Measurements from ENCODE around the gene USP6NL.

Gene USP6NL

DNA sequence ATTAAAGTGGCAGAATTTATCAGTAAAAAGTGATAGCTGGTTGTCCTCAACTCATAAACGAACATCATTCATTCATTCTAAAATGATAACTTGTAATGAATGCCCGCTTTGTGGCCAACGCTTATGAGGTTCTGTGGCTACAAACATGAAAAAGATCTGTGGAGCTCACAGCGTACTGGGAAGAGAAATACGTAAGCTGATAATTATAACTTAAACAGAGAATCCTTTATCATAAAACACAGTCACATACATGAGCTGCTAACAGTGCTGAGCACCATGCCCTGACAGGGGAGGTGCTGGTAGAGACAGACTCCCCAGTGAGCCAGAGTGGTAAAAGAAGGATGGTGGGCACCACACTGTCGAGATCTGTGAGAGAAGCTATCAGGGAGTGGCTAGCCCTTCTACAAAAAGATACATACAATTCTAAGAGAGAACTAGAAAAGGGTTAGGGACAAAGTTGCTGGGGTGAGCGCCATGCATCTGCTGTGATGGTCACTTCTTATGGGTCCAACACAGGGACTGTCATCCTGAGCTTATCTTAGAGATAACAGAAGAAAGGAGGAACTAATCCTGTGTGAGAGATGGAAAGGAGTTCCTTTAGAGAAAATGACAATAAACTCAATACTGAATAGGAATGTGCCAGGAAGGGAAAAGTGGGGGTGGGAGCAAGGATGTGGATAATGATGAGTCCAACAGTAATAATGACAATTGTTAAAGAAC lies 106.7 kb downstream of the USP6NL start:
- Histone ChIP-seq H2BK15ac (ENCODE audit: low read length) (no peak overlapping the region), H3K14ac (ENCODE audit: low read length) (no peak overlapping the region)

DNA sequence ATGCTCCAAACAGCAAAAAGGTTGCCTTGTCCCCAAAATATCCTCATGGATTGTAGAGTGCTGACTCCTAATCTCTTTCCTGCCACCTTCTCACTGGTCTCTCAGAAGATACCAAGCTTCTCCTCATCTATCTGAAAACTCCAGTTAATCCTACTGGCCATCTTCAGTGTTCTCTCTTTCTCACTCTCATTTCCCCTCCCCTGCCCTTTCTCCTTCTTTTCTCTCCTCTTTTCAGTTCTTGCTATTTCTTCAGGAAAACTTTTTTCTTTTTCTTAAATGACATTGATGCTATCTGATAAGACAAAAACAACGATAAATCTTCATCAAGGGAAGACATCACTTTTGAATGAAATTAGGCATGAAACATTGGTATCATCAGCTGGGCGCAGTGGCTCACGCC lies 109.8 kb downstream of the USP6NL start:
- WGBS, 2 donors (ENCODE audit: extremely low coverage in 2 of 2, insufficient read length in 2 of 2, insufficient replicate concordance in 1 of 2): no CpG with 5 or more reads among the region's 3 CpGs
- Histone ChIP-seq H3K9me3 (replicated peaks in 1 of 2; ENCODE audit: control insufficient read depth in 2 of 2, insufficient read depth in 1 of 2, low read depth in 1 of 2, low read length in 2 of 2) (peaks cover 0 to 1% of the 10 kb centered on the region in 2 donors), H2BK120ac (ENCODE audit: low read depth, low read length) (no peak overlapping the region), H2BK12ac (ENCODE audit: low read length) (no peak overlapping the region), H3K23ac (ENCODE audit: low read depth, low read length, poor library complexity) (no peak overlapping the region), H3K4me3 (ENCODE audit: low read length in 2 of 2) (no peak overlapping the region), H3K18ac (ENCODE audit: low read length) (no peak overlapping the region), H3K36me3 (replicated peaks in 1 of 2; ENCODE audit: control insufficient read depth in 2 of 2, insufficient read depth in 2 of 2, low read length in 2 of 2) (peaks cover 8 to 59% of the 10 kb centered on the region in 2 donors), H4K91ac (ENCODE audit: low read depth, low read length, poor library complexity) (no peak overlapping the region), H3K4ac (ENCODE audit: low read length) (no peak overlapping the region), H2AK5ac (ENCODE audit: low read depth, low read length) (no peak overlapping the region), H2AFZ (ENCODE audit: low read length) (no peak overlapping the region), H3K27me3 (ENCODE audit: control insufficient read depth in 3 of 3, insufficient read depth in 3 of 3, low read depth in 1 of 3, low read length in 3 of 3) (no peaks in the 10 kb centered on the region), H3K27ac (replicated peaks; ENCODE audit: low read length) (no peak overlapping the region), H3K4me1 (ENCODE audit: control insufficient read depth in 2 of 2, insufficient read depth in 1 of 2, low read depth in 1 of 2, low read length in 2 of 2) (peaks cover 7 to 13% of the 10 kb centered on the region in 2 donors), H3K79me1 (ENCODE audit: low read depth, low read length) (no peaks in the 10 kb centered on the region), H3K9ac (ENCODE audit: low read depth, low read length, poor library complexity) (no peak overlapping the region), H2BK15ac (ENCODE audit: low read length) (no peak overlapping the region), H4K8ac (ENCODE audit: low read depth, low read length) (no peak overlapping the region), H2BK5ac (ENCODE audit: low read length) (no peak overlapping the region), H3K4me2 (ENCODE audit: insufficient read depth, low read length, poor library complexity, severe bottlenecking) (no peak overlapping the region), H3K14ac (ENCODE audit: low read length) (no peak overlapping the region)
- DNase-seq (ENCODE audit: low spot score): no peak

More for the DNA sequence above, 106.7 kb downstream of the USP6NL start:
- H2BK12ac ChIP-seq (ENCODE audit: low read length): no peak overlapping the region
- no peaks in the 10 kb centered on the region for H3K27me3 ChIP-seq (ENCODE audit: control insufficient read depth in 3 of 3, insufficient read depth in 3 of 3, low read depth in 1 of 3, low read length in 3 of 3)
- no peak overlapping the region for H4K8ac ChIP-seq (ENCODE audit: low read depth, low read length)
- peak overlapping the region; percentile 46 for H3K27ac ChIP-seq (replicated peaks; ENCODE audit: low read length)
- peaks cover 0 to 1% of the 10 kb centered on the region in 2 donors for H3K9me3 ChIP-seq (replicated peaks in 1 of 2; ENCODE audit: control insufficient read depth in 2 of 2, insufficient read depth in 1 of 2, low read depth in 1 of 2, low read length in 2 of 2)
- no peak overlapping the region for H3K9ac ChIP-seq (ENCODE audit: low read depth, low read length, poor library complexity)
- no peak overlapping the region for H2BK120ac ChIP-seq (ENCODE audit: low read depth, low read length)
- no peak overlapping the region for H3K18ac ChIP-seq (ENCODE audit: low read length)
- peaks cover 5 to 65% of the 10 kb centered on the region in 2 donors for H3K36me3 ChIP-seq (replicated peaks in 1 of 2; ENCODE audit: control insufficient read depth in 2 of 2, insufficient read depth in 2 of 2, low read length in 2 of 2)
- H3K4me2 ChIP-seq (ENCODE audit: insufficient read depth, low read length, poor library complexity, severe bottlenecking): no peak overlapping the region
- DNase-seq (ENCODE audit: low spot score): no peak
- H3K4ac ChIP-seq (ENCODE audit: low read length): no peak overlapping the region
- H3K79me1 ChIP-seq (ENCODE audit: low read depth, low read length): no peaks in the 10 kb centered on the region
- no peak overlapping the region for H3K23ac ChIP-seq (ENCODE audit: low read depth, low read length, poor library complexity)
- no peak overlapping the region for H2AFZ ChIP-seq (ENCODE audit: low read length)
- H3K4me1 ChIP-seq (ENCODE audit: control insufficient read depth in 2 of 2, insufficient read depth in 1 of 2, low read depth in 1 of 2, low read length in 2 of 2): peaks cover 9 to 13% of the 10 kb centered on the region in 2 donors
- no CpG with 5 or more reads among the region's 7 CpGs for WGBS, 2 donors (ENCODE audit: extremely low coverage in 2 of 2, insufficient read length in 2 of 2, insufficient replicate concordance in 1 of 2)
- no peak overlapping the region for H2BK5ac ChIP-seq (ENCODE audit: low read length)
- H2AK5ac ChIP-seq (ENCODE audit: low read depth, low read length): no peak overlapping the region
- H4K91ac ChIP-seq (ENCODE audit: low read depth, low read length, poor library complexity): no peak overlapping the region
- H3K4me3 ChIP-seq (ENCODE audit: low read length in 2 of 2): no peak overlapping the region

DNA sequence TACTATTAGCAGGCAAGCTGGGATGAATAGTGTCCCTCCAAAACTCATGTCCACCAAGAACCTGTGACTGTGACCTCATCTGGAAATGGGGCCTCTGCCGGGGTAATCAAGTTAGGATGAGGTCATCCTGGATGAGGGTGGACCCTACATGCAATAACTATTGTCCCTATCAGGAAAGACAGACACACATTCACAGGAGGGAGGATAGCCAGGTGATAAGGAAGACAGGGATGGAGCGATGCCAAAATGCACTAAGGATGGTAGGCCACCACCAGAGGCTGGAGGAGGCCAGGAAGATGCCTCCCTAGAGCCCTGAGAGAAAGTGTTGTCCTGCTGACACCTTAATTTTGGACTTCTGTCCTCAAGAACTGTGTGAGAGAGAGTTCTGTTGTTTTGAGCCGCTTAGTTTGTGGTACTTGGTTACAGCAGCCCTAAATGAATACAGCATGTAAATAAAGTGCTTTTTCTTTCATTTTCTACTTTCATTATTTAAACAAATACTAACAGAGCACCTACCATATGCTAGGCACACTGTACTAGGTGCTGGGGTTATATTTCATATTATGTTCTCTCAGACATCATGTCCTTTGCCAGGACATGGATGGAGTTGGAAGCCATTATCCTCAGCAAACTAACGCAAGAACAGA lies 111.9 kb downstream of the USP6NL start:
- Histone ChIP-seq H3K23ac (ENCODE audit: low read depth, low read length, poor library complexity) (no peak overlapping the region), H3K4ac (ENCODE audit: low read length) (no peak overlapping the region), H3K36me3 (replicated peaks in 1 of 2; ENCODE audit: control insufficient read depth in 2 of 2, insufficient read depth in 2 of 2, low read length in 2 of 2) (peaks cover 8 to 64% of the 10 kb centered on the region in 2 donors), H3K27ac (replicated peaks; ENCODE audit: low read length) (no peak overlapping the region), H3K9me3 (replicated peaks in 1 of 2; ENCODE audit: control insufficient read depth in 2 of 2, insufficient read depth in 1 of 2, low read depth in 1 of 2, low read length in 2 of 2) (peaks cover 0 to 1% of the 10 kb centered on the region in 2 donors), H2AK5ac (ENCODE audit: low read depth, low read length) (no peak overlapping the region), H3K4me3 (ENCODE audit: low read length in 2 of 2) (no peak overlapping the region), H3K27me3 (ENCODE audit: control insufficient read depth in 3 of 3, insufficient read depth in 3 of 3, low read depth in 1 of 3, low read length in 3 of 3) (no peaks in the 10 kb centered on the region), H3K9ac (ENCODE audit: low read depth, low read length, poor library complexity) (no peak overlapping the region), H3K4me1 (ENCODE audit: control insufficient read depth in 2 of 2, insufficient read depth in 1 of 2, low read depth in 1 of 2, low read length in 2 of 2) (peaks cover 0 to 6% of the 10 kb centered on the region in 2 donors), H3K14ac (ENCODE audit: low read length) (no peak overlapping the region), H2BK120ac (ENCODE audit: low read depth, low read length) (no peak overlapping the region), H4K8ac (ENCODE audit: low read depth, low read length) (no peak overlapping the region), H2BK5ac (ENCODE audit: low read length) (no peak overlapping the region), H3K4me2 (ENCODE audit: insufficient read depth, low read length, poor library complexity, severe bottlenecking) (no peak overlapping the region), H2BK15ac (ENCODE audit: low read length) (no peak overlapping the region), H3K79me1 (ENCODE audit: low read depth, low read length) (no peaks in the 10 kb centered on the region), H4K91ac (ENCODE audit: low read depth, low read length, poor library complexity) (no peak overlapping the region), H2AFZ (ENCODE audit: low read length) (no peak overlapping the region), H3K18ac (ENCODE audit: low read length) (no peak overlapping the region), H2BK12ac (ENCODE audit: low read length) (no peak overlapping the region)
- no peak for DNase-seq (ENCODE audit: low spot score)
- no CpG with 5 or more reads among the region's 4 CpGs for WGBS, 2 donors (ENCODE audit: extremely low coverage in 2 of 2, insufficient read length in 2 of 2, insufficient replicate concordance in 1 of 2)

DNA sequence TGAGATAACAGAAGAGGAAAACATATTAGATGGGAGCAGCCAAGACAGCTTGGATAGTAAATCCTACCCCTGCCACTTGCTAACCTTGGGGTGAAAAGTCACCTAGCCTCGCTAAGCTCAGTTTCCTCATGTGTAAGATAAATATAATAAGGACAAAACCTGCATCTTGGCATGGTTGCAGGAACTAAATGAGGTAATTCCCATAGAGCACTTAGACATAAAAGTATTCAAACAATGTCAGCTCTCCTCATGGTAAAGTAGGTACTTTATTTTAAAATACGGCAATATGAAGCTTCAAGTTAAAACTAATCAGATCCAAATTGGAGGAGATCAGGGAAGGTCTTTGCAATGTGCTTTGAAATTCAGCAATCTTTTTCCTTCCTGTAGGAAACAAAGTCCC lies 113.1 kb downstream of the USP6NL start:
- no peak overlapping the region for H3K4ac ChIP-seq (ENCODE audit: low read length)
- no peaks in the 10 kb centered on the region for H3K27me3 ChIP-seq (ENCODE audit: control insufficient read depth in 3 of 3, insufficient read depth in 3 of 3, low read depth in 1 of 3, low read length in 3 of 3)
- H3K4me3 ChIP-seq (ENCODE audit: low read length in 2 of 2): no peak overlapping the region
- H3K23ac ChIP-seq (ENCODE audit: low read depth, low read length, poor library complexity): no peak overlapping the region
- H4K8ac ChIP-seq (ENCODE audit: low read depth, low read length): no peak overlapping the region
- no peak overlapping the region for H2AK5ac ChIP-seq (ENCODE audit: low read depth, low read length)
- H3K79me1 ChIP-seq (ENCODE audit: low read depth, low read length): no peaks in the 10 kb centered on the region
- H2BK120ac ChIP-seq (ENCODE audit: low read depth, low read length): no peak overlapping the region
- no peak overlapping the region for H4K91ac ChIP-seq (ENCODE audit: low read depth, low read length, poor library complexity)
- H2BK15ac ChIP-seq (ENCODE audit: low read length): no peak overlapping the region
- H2BK5ac ChIP-seq (ENCODE audit: low read length): no peak overlapping the region
- WGBS, 2 donors (ENCODE audit: extremely low coverage in 2 of 2, insufficient read length in 2 of 2, insufficient replicate concordance in 1 of 2): no CpG with 5 or more reads among the region's 2 CpGs
- no peak overlapping the region for H3K27ac ChIP-seq (replicated peaks; ENCODE audit: low read length)
- H3K9me3 ChIP-seq (replicated peaks in 1 of 2; ENCODE audit: control insufficient read depth in 2 of 2, insufficient read depth in 1 of 2, low read depth in 1 of 2, low read length in 2 of 2): peaks cover 1 to 11% of the 10 kb centered on the region in 2 donors
- H3K9ac ChIP-seq (ENCODE audit: low read depth, low read length, poor library complexity): no peak overlapping the region
- H3K18ac ChIP-seq (ENCODE audit: low read length): no peak overlapping the region
- peaks cover 10 to 71% of the 10 kb centered on the region in 2 donors for H3K36me3 ChIP-seq (replicated peaks in 1 of 2; ENCODE audit: control insufficient read depth in 2 of 2, insufficient read depth in 2 of 2, low read length in 2 of 2)
- no peak for DNase-seq (ENCODE audit: low spot score)
- no peak overlapping the region for H2BK12ac ChIP-seq (ENCODE audit: low read length)
- peaks cover 0 to 6% of the 10 kb centered on the region in 2 donors for H3K4me1 ChIP-seq (ENCODE audit: control insufficient read depth in 2 of 2, insufficient read depth in 1 of 2, low read depth in 1 of 2, low read length in 2 of 2)
- H3K14ac ChIP-seq (ENCODE audit: low read length): no peak overlapping the region
- no peak overlapping the region for H3K4me2 ChIP-seq (ENCODE audit: insufficient read depth, low read length, poor library complexity, severe bottlenecking)
- H2AFZ ChIP-seq (ENCODE audit: low read length): no peak overlapping the region
